HG02571 (cell line): ENCODE data around the gene GMDS.
"Not testable (repeated sequence)": the region's sequence is repeated elsewhere in the genome, so short reads cannot be mapped to it uniquely, and the experiment has no call there.

Source experiments
- ATAC-seq: cut with Tn5 transposase; IDR thresholded peaks from one replicate; pipeline ENCODE4 v1.9.1; 2021; ENCODE audit warnings: mild to moderate bottlenecking, moderate library complexity; ENCODE audit not compliant: unreplicated experiment

Gene GMDS

GRCh38 chr6:1668456-1668855 is 576.9 kb downstream of the GMDS start:
- ATAC-seq, result not testable (repeated sequence)

GRCh38 chr6:1667805-1668175 is 577.6 kb downstream of the GMDS start:
- no peak for ATAC-seq

- no peak for ATAC-seq
Measured at GRCh38 chr6:1667012-1667804, 578.2 kb downstream of the GMDS start.

GRCh38 chr6:1665214-1665613 is 580.2 kb downstream of the GMDS start:
- ATAC-seq, result peak; percentile 87

- no peak for ATAC-seq
Measured at GRCh38 chr6:1664329-1664728, 581.1 kb downstream of the GMDS start.

- no peak for ATAC-seq
Measured at GRCh38 chr6:1663511-1663910, 581.9 kb downstream of the GMDS start.

GRCh38 chr6:1662534-1662933 is 582.9 kb downstream of the GMDS start:
- ATAC-seq, result no peak

GRCh38 chr6:1659816-1660215 is 585.6 kb downstream of the GMDS start:
- ATAC-seq, result no peak

- no peak for ATAC-seq
Measured at GRCh38 chr6:1658212-1659005, 587.0 kb downstream of the GMDS start.

GRCh38 chr6:1657771-1658165 is 587.6 kb downstream of the GMDS start:
- ATAC-seq, result no peak

GRCh38 chr6:1657116-1657770 is 588.2 kb downstream of the GMDS start:
- no peak for ATAC-seq

GRCh38 chr6:1654054-1654453 is 591.4 kb downstream of the GMDS start:
- no peak for ATAC-seq

- no peak for ATAC-seq
Measured at GRCh38 chr6:1652842-1653241, 592.6 kb downstream of the GMDS start.

GRCh38 chr6:1651362-1651761 is 594.0 kb downstream of the GMDS start:
- no peak for ATAC-seq

GRCh38 chr6:1645466-1646185 is 599.8 kb downstream of the GMDS start:
- ATAC-seq, result no peak

GRCh38 chr6:1644516-1645060 is 600.8 kb downstream of the GMDS start:
- no peak for ATAC-seq

- no peak for ATAC-seq
Measured at GRCh38 chr6:1643830-1644445, 601.5 kb downstream of the GMDS start.

- ATAC-seq, result no peak
Measured at GRCh38 chr6:1643111-1643510, 602.3 kb downstream of the GMDS start.

- no peak for ATAC-seq
Measured at GRCh38 chr6:1641343-1641885, 604.0 kb downstream of the GMDS start.

GRCh38 chr6:1640476-1640875 is 604.9 kb downstream of the GMDS start:
- no peak for ATAC-seq
